WTC11 (cell line): ENCODE results near the gene HTR1E. TPM values are rescaled to one million over a fixed set of nuclear protein-coding genes. Genes with fewer than 3 reads are reported as not detected.
A peak's percentile ranks its signal among the peaks of the same experiment; 100 is the strongest.

Source experiments
- ATAC-seq: fragments of 200-7000 bp; cut with Tn5 transposase; 2 replicates; pipeline ENCODE4 v1.10.0; 2021; ENCODE audit warnings: mild to moderate bottlenecking, moderate library complexity
- CTCF ChIA-PET: fragments of 300-600 bp; sonication (Branson Sonifier 250); formaldehyde crosslinking; loops from one replicate; lab custom pipeline; 2021; ENCODE audit warnings: antibody characterized with exemption; lab: Charles Lee
- POLR2A ChIA-PET: fragments of 350-600 bp; sonication (Branson Sonifier 250); formaldehyde crosslinking; loops from one replicate; lab custom pipeline; 2021; ENCODE audit warnings: antibody characterized with exemption; lab: Charles Lee
- DNase-seq: peaks from one replicate; pipeline ENCODE4 v3.0.0; 2021; ENCODE audit warnings: low spot score
- H3K27ac Mint-ChIP-seq: 2 replicates; pipeline ENCODE4 v1.8.0; 2021; ENCODE audit warnings: mixed read lengths
- H3K27me3 Mint-ChIP-seq: 2 replicates; pipeline ENCODE4 v1.8.0; 2021; ENCODE audit warnings: low read depth, mild to moderate bottlenecking, moderate library complexity, mixed read lengths
- H3K36me3 Mint-ChIP-seq: 2 replicates; pipeline ENCODE4 v1.8.0; 2021; ENCODE audit warnings: mixed read lengths
- H3K4me1 Mint-ChIP-seq: 2 replicates; pipeline ENCODE4 v1.8.0; 2022; ENCODE audit warnings: mixed read lengths
- H3K4me3 Mint-ChIP-seq: 2 replicates; pipeline ENCODE4 v1.8.0; 2021; ENCODE audit warnings: mild to moderate bottlenecking, moderate library complexity, mixed read lengths
- H3K9me3 Mint-ChIP-seq: 2 replicates; pipeline ENCODE4 v1.8.0; 2021; ENCODE audit warnings: mixed read lengths
- ARID4B ChIP-seq: sonication (generic); formaldehyde crosslinking; IDR thresholded peaks from 2 replicates; pipeline ENCODE4 v1.8.0; 2023; ENCODE audit warnings: missing genetic modification reagents, mild to moderate bottlenecking, borderline replicate concordance
- CDX4 ChIP-seq: fragments of 250-450 bp; sonication (Bioruptor Pico); IDR thresholded peaks from 2 replicates; pipeline ENCODE4 v1.9.0; 2021; ENCODE audit warnings: moderate library complexity, mild to moderate bottlenecking, inconsistent platforms, borderline replicate concordance
- CREM ChIP-seq: sonication (generic); formaldehyde crosslinking; IDR thresholded peaks from 2 replicates; pipeline ENCODE4 v1.8.1; 2022; ENCODE audit warnings: mild to moderate bottlenecking, missing genetic modification reagents, moderate library complexity
- E2F1 ChIP-seq: sonication (generic); formaldehyde crosslinking; IDR thresholded peaks from 2 replicates; pipeline ENCODE4 v1.8.0; 2022; ENCODE audit warnings: mild to moderate bottlenecking, missing genetic modification reagents
- EMX1 ChIP-seq: fragments of 250-450 bp; sonication (Bioruptor Pico); IDR thresholded peaks from 2 replicates; pipeline ENCODE4 v1.8.0; 2021; ENCODE audit warnings: mild to moderate bottlenecking
- ESRRA ChIP-seq: sonication (generic); formaldehyde crosslinking; IDR thresholded peaks from 2 replicates; pipeline ENCODE4 v1.8.1; 2022; ENCODE audit warnings: mild to moderate bottlenecking, missing genetic modification reagents, borderline replicate concordance
- GTF2I ChIP-seq: fragments of 250-450 bp; sonication (Bioruptor Pico); conservative IDR thresholded peaks from 2 replicates; pipeline ENCODE4 v1.4.0; 2021; ENCODE audit warnings: mild to moderate bottlenecking
- IRF2 ChIP-seq: sonication (generic); formaldehyde crosslinking; IDR thresholded peaks from 2 replicates; pipeline ENCODE4 v1.8.0; 2022; ENCODE audit warnings: low read depth, missing genetic modification reagents, borderline replicate concordance
- MLX ChIP-seq: sonication (generic); formaldehyde crosslinking; IDR thresholded peaks from 2 replicates; pipeline ENCODE4 v1.8.1; 2023; ENCODE audit warnings: mild to moderate bottlenecking, missing genetic modification reagents, moderate library complexity
- NFATC4 ChIP-seq: fragments of 250-450 bp; sonication (Bioruptor Pico); IDR thresholded peaks from 2 replicates; pipeline ENCODE4 v1.9.0; 2021; ENCODE audit warnings: mild to moderate bottlenecking
- NFE2L1 ChIP-seq: sonication (generic); formaldehyde crosslinking; IDR thresholded peaks from 2 replicates; pipeline ENCODE4 v1.8.1; 2023; ENCODE audit warnings: missing genetic modification reagents
- NFYB ChIP-seq: sonication (generic); formaldehyde crosslinking; conservative IDR thresholded peaks from 2 replicates; pipeline ENCODE4 v1.8.0; 2022; ENCODE audit warnings: low read depth, missing genetic modification reagents
- NR1H2 ChIP-seq: sonication (generic); formaldehyde crosslinking; IDR thresholded peaks from 2 replicates; pipeline ENCODE4 v1.9.0; 2021; ENCODE audit warnings: mild to moderate bottlenecking, moderate library complexity, missing genetic modification reagents
- SMAD3 ChIP-seq: sonication (generic); formaldehyde crosslinking; IDR thresholded peaks from 2 replicates; pipeline ENCODE4 v1.8.0; 2022; ENCODE audit warnings: missing genetic modification reagents, mild to moderate bottlenecking, borderline replicate concordance
- SP1 ChIP-seq: sonication (generic); formaldehyde crosslinking; conservative IDR thresholded peaks from 2 replicates; pipeline ENCODE4 v1.8.1; 2022; ENCODE audit warnings: missing genetic modification reagents
- TCF7 ChIP-seq: sonication (generic); formaldehyde crosslinking; IDR thresholded peaks from 2 replicates; pipeline ENCODE4 v1.8.0; 2022; ENCODE audit warnings: mild to moderate bottlenecking, low read depth, missing genetic modification reagents, moderate library complexity
- TEAD1 ChIP-seq: sonication (generic); formaldehyde crosslinking; IDR thresholded peaks from 2 replicates; pipeline ENCODE4 v1.8.0; 2022; ENCODE audit warnings: mild to moderate bottlenecking, missing genetic modification reagents
- ZBTB21 ChIP-seq: sonication (generic); formaldehyde crosslinking; IDR thresholded peaks from 2 replicates; pipeline ENCODE4 v1.8.1; 2023; ENCODE audit warnings: mild to moderate bottlenecking, missing genetic modification reagents, borderline replicate concordance
- ZNF219 ChIP-seq: sonication (generic); formaldehyde crosslinking; IDR thresholded peaks from 2 replicates; pipeline ENCODE4 v1.8.0; 2023; ENCODE audit warnings: missing genetic modification reagents, mild to moderate bottlenecking, borderline replicate concordance
- ZNF232 ChIP-seq: sonication (generic); formaldehyde crosslinking; IDR thresholded peaks from 2 replicates; pipeline ENCODE4 v1.8.0; 2022; ENCODE audit warnings: mild to moderate bottlenecking, missing genetic modification reagents
- ZNF396 ChIP-seq: fragments of 250-450 bp; sonication (Bioruptor Pico); IDR thresholded peaks from 2 replicates; pipeline ENCODE4 v1.8.0; 2021; ENCODE audit warnings: mild to moderate bottlenecking, moderate library complexity, borderline replicate concordance
- ZNF423 ChIP-seq: fragments of 250-450 bp; sonication (Bioruptor Pico); IDR thresholded peaks from 2 replicates; pipeline ENCODE4 v2.1.2; 2022; ENCODE audit warnings: mild to moderate bottlenecking, moderate library complexity
- ZSCAN18 ChIP-seq: fragments of 250-450 bp; sonication (Bioruptor Pico); IDR thresholded peaks from 2 replicates; pipeline ENCODE4 v2.1.2; 2022; ENCODE audit warnings: mild to moderate bottlenecking, moderate library complexity
- total RNA-seq: library from RNA; stranded (reverse); gene quantifications from 3 replicates; pipeline ENCODE4 v1.2.3, GENCODE V29; 2021
- TF ChIP-seq, protein P1 (sequence below): fragments of 200-600 bp; IDR thresholded peaks from 2 replicates; pipeline ENCODE4 v1.8.0; 2022; ENCODE audit warnings: antibody characterized with exemption

Gene HTR1E
- total RNA-seq, 1 experiment from 2014 or later = 0.09 TPM

- no peak for DNase-seq
- no peak for ATAC-seq
- Mint-ChIP-seq H3K4me3 (no peak overlapping the region), H3K27me3 (peaks cover 34% of the 10 kb centered on the region), H3K36me3 (no peaks in the 10 kb centered on the region), H3K9me3 (no peaks in the 10 kb centered on the region), H3K4me1 (peaks cover 25% of the 10 kb centered on the region), H3K27ac (no peak overlapping the region)
- TF ChIP-seq ARID4B (CRISPR knock-in tag) (no peak), CREM (no peak), TEAD1 (CRISPR knock-in tag) (no peak), ZBTB21 (no peak), CDX4 (CRISPR knock-in tag) (no peak), ZNF219 (CRISPR knock-in tag) (no peak), NFATC4 (CRISPR knock-in tag) (no peak), EMX1 (CRISPR knock-in tag) (no peak), NR1H2 (CRISPR knock-in tag) (no peak)
- TF ChIP-seq, protein P1, sequence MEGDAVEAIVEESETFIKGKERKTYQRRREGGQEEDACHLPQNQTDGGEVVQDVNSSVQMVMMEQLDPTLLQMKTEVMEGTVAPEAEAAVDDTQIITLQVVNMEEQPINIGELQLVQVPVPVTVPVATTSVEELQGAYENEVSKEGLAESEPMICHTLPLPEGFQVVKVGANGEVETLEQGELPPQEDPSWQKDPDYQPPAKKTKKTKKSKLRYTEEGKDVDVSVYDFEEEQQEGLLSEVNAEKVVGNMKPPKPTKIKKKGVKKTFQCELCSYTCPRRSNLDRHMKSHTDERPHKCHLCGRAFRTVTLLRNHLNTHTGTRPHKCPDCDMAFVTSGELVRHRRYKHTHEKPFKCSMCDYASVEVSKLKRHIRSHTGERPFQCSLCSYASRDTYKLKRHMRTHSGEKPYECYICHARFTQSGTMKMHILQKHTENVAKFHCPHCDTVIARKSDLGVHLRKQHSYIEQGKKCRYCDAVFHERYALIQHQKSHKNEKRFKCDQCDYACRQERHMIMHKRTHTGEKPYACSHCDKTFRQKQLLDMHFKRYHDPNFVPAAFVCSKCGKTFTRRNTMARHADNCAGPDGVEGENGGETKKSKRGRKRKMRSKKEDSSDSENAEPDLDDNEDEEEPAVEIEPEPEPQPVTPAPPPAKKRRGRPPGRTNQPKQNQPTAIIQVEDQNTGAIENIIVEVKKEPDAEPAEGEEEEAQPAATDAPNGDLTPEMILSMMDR = no peak
- ChIA-PET CTCF (no interaction called here), POLR2A (no interaction called here)
Observed at GRCh38 chr6:86941461-86941860, 4.1 kb downstream of the HTR1E start.

- DNase-seq = no peak
- H3K27ac Mint-ChIP-seq = no peak overlapping the region
- H3K4me1 Mint-ChIP-seq = peaks cover 18% of the 10 kb centered on the region
- H3K27me3 Mint-ChIP-seq = peaks cover 19% of the 10 kb centered on the region
- TF ChIP-seq EMX1 (CRISPR knock-in tag) = no peak
- TF ChIP-seq MLX (CRISPR knock-in tag) = no peak
- no peak for TF ChIP-seq GTF2I (CRISPR knock-in tag)
- TF ChIP-seq TEAD1 (CRISPR knock-in tag) = no peak
- TF ChIP-seq SMAD3 (CRISPR knock-in tag) = no peak
- no peak for TF ChIP-seq ZNF232 (CRISPR knock-in tag)
- TF ChIP-seq ESRRA = no peak
- TF ChIP-seq SP1 = no peak
- TF ChIP-seq TCF7 (CRISPR knock-in tag) = no peak
- no peak for TF ChIP-seq IRF2 (CRISPR knock-in tag)
- no peak for TF ChIP-seq ZSCAN18 (CRISPR knock-in tag)
- TF ChIP-seq NFYB (CRISPR knock-in tag) = no peak
- no peak for TF ChIP-seq E2F1 (CRISPR knock-in tag)
- TF ChIP-seq NFE2L1 (CRISPR knock-in tag) = no peak
- no peak for TF ChIP-seq ZNF396 (CRISPR knock-in tag)
- no peak for TF ChIP-seq ZNF423
- H3K36me3 Mint-ChIP-seq = no peaks in the 10 kb centered on the region
- CTCF ChIA-PET = interaction anchor here (0.6 to 0.9 kb wide), 2 partner anchors 13 to 83 kb away, joined by 3 read pairs; no protein-coding TSS in a partner anchor
- H3K4me3 Mint-ChIP-seq = no peak overlapping the region
- POLR2A ChIA-PET = interaction anchor here (0.5 kb wide), 1 partner anchor 55 kb away, joined by 3 read pairs; no protein-coding TSS in a partner anchor
- ATAC-seq = peak; percentile 38
- no peaks in the 10 kb centered on the region for H3K9me3 Mint-ChIP-seq
Observed at GRCh38 chr6:86942769-86943516, 5.6 kb downstream of the HTR1E start.
